Transverse colon (tissue), 4 donors: ENCODE data around the gene ZBTB7C.

Experiments
- CTCF ChIP-seq, 5 experiments: fragments of 200-600 bp in 3 of 5; fragments of 450-650 bp in 2 of 5; sonication (generic) in 3 of 5; IDR thresholded peaks; 1 replicate in 2 of 5; 2 replicates in 3 of 5; pipeline ENCODE4 v1.5.1; 2016 to 2017; ENCODE audit warnings: antibody characterized with exemption in 5 of 5, inconsistent platforms in 3 of 5, mild to moderate bottlenecking in 2 of 5, moderate library complexity in 1 of 5
- POLR2A ChIP-seq: fragments of 450-650 bp; IDR thresholded peaks from one replicate; pipeline ENCODE4 v1.6.1; 2016; ENCODE audit warnings: antibody characterized with exemption, mild to moderate bottlenecking, moderate library complexity
- POLR2AphosphoS5 ChIP-seq, 3 donors: sonication (generic); formaldehyde crosslinking; IDR thresholded peaks; one replicate each; pipeline ENCODE4 v1.6.1; 2016; ENCODE audit warnings: antibody characterized with exemption in 3 of 3

GRCh38 chr18:48310353-48310752, 98.8 kb downstream of the ZBTB7C start:
- TF ChIP-seq CTCF (IDR thresholded peaks at IDR 0.05) (no peak), POLR2AphosphoS5 (IDR thresholded peaks at IDR 0.05) (no peak), POLR2A (no peak)
